H1 (cell line): ENCODE results near the gene PIK3CG.

ENCODE experiments used
- CREB1 ChIP-seq: IDR thresholded peaks from 2 replicates; pipeline ENCODE4 v1.6.1; 2012; ENCODE audit warnings: inconsistent platforms
- EZH2 ChIP-seq: fragments of 200-600 bp; sonication (generic); IDR thresholded peaks from 2 replicates; pipeline ENCODE4 v1.7.1; 2012; ENCODE audit warnings: low read depth, mild to moderate bottlenecking, moderate library complexity, low read length, inconsistent platforms; ENCODE audit not compliant: severe bottlenecking
- KDM5A ChIP-seq: fragments of 200-600 bp; IDR thresholded peaks from 2 replicates; pipeline ENCODE4 v1.7.1; 2012; ENCODE audit warnings: mild to moderate bottlenecking, low read length, inconsistent platforms, mixed read lengths
- POLR2A ChIP-seq, 2 experiments: IDR thresholded peaks; 1 replicate in 1 of 2; 2 replicates in 1 of 2; pipeline ENCODE4 v1.6.1; 2011; ENCODE audit warnings: low read depth in 2 of 2, low read length in 2 of 2, mild to moderate bottlenecking in 2 of 2; ENCODE audit errors: control extremely low read depth in 1 of 2
- TF ChIP-seq, protein P1 (sequence below), 3 experiments: IDR thresholded peaks; 1 replicate in 2 of 3; 2 replicates in 1 of 3; pipeline versions ENCODE4 v1.5.1 to v1.6.1; 2011; ENCODE audit warnings: low read length in 3 of 3, mild to moderate bottlenecking in 3 of 3, inconsistent platforms in 2 of 3, low read depth in 1 of 3, moderate library complexity in 1 of 3; ENCODE audit not compliant: insufficient read depth in 1 of 3; ENCODE audit errors: control extremely low read depth in 1 of 3

DNA sequence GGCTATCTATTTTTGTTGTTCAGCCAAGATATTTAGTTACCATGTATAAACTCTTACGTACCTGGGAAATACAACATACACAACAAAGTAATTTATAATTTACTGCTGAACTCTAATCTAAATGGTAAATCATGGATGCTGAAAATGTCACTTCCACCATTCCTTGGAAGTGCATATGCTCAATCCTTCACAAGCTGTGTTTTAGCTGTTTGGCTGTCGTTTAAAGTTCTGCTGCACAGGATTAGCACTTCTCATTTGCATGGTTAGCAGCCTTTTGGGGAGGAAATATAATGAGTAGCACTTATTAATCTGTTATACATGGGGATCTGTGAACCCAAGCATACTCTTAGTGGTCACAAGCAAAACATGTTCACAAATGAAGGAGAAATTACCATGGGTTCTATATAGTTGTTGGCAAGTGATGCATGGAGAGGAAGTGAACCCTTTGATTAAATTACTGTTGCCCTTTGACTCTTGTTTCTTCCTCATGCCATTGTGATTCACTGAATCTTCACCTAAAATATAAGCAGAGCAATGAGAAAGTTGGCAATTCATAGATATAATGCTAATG is 18.5 kb downstream of the PIK3CG start:
- no peak for TF ChIP-seq EZH2
- TF ChIP-seq, protein P1, sequence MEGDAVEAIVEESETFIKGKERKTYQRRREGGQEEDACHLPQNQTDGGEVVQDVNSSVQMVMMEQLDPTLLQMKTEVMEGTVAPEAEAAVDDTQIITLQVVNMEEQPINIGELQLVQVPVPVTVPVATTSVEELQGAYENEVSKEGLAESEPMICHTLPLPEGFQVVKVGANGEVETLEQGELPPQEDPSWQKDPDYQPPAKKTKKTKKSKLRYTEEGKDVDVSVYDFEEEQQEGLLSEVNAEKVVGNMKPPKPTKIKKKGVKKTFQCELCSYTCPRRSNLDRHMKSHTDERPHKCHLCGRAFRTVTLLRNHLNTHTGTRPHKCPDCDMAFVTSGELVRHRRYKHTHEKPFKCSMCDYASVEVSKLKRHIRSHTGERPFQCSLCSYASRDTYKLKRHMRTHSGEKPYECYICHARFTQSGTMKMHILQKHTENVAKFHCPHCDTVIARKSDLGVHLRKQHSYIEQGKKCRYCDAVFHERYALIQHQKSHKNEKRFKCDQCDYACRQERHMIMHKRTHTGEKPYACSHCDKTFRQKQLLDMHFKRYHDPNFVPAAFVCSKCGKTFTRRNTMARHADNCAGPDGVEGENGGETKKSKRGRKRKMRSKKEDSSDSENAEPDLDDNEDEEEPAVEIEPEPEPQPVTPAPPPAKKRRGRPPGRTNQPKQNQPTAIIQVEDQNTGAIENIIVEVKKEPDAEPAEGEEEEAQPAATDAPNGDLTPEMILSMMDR (IDR thresholded peaks at IDR 0.05; ENCODE audit: control extremely low read depth in 1 of 3, insufficient read depth in 1 of 3, low read depth in 1 of 3, low read length in 3 of 3), result no peak
- no peak for TF ChIP-seq POLR2A (IDR thresholded peaks at IDR 0.05; ENCODE audit: control extremely low read depth in 1 of 2, low read depth in 2 of 2, low read length in 2 of 2)
- no peak for TF ChIP-seq CREB1
- TF ChIP-seq KDM5A, result no peak
